GM12873 (cell line): ENCODE measurements around the gene COMT.

ENCODE experiments used
- TF ChIP-seq, protein P1 (sequence below): IDR thresholded peaks from 2 replicates; pipeline ENCODE4 v1.5.1; 2012; ENCODE audit warnings: low read depth, mild to moderate bottlenecking, moderate library complexity, low read length, control low read depth; ENCODE audit not compliant: insufficient read depth; ENCODE audit errors: missing control alignments

Gene COMT

DNA sequence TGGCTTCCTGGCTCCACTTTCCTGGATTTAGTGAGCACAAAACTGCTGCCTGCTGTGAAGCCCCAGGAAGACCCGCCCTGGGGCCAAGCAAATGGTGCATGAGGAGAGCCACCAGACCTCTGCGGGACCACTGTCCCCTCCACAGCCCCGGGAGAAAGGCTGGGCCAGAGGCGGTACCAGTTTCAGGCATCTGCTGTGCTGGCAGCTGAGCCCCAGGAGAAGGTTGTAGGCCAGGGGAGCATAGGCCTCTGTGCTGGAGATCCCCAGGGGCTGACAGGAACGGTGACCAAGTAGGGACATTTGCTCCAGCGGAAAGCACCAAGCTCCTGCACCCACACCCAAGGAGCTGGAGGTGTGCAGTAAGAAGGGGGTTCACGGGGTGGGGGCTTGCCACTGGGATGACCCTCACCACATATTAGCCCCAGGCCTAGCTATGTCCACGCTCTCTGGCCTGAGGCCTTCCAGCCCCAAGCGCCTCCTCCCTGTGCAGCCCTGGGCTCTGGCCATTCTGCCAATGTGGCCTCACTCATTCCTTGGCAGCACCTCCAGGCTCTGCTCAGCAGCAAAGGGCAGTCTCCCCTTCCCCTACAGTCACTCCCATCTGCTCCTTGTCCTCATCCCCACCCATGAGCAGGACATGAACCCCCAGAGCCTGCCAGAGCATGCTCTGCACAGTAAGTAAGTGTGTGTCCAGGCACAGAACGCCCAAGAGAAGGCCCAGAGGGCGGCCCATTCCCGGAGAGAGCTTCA lies 24.0 kb upstream of the COMT start:
- TF ChIP-seq, protein P1, sequence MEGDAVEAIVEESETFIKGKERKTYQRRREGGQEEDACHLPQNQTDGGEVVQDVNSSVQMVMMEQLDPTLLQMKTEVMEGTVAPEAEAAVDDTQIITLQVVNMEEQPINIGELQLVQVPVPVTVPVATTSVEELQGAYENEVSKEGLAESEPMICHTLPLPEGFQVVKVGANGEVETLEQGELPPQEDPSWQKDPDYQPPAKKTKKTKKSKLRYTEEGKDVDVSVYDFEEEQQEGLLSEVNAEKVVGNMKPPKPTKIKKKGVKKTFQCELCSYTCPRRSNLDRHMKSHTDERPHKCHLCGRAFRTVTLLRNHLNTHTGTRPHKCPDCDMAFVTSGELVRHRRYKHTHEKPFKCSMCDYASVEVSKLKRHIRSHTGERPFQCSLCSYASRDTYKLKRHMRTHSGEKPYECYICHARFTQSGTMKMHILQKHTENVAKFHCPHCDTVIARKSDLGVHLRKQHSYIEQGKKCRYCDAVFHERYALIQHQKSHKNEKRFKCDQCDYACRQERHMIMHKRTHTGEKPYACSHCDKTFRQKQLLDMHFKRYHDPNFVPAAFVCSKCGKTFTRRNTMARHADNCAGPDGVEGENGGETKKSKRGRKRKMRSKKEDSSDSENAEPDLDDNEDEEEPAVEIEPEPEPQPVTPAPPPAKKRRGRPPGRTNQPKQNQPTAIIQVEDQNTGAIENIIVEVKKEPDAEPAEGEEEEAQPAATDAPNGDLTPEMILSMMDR: no peak

DNA sequence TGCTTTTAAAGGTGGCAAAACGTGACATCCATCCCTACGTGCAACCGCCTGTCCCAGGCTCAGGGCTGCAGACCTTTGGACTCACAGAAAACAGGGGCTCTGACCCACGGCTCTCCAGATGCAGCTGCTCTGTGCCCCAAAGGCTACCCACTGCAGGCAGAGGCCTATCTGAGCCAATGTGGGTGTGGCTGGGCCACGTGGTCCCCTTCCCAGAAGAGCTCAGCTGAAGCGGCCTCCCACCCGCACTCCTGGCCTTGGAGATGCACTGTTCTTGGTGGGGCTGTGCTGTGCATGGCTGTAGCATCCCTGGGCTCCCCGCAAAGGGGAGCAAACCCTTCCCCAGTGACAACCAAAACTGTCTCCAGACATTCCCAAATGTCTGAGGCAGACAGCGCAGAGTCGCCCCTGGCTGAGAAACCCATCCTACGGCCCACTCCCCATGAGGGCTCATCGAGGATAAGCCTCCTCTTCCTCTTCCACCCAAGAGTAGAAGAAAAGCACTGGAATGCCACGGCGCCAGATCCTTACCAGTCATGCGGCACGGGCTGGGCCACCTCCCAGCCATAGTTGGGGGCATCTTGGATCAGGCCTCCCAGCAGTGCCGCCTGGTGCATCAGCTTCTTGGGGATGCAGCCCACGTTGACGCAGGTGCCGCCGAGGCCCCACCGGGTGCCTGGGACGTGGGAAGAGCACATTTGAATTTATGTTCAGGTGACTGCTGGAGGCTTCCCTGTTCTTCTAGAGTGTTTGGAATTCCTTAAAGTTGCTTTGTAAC lies 23.1 kb upstream of the COMT start:
- TF ChIP-seq, protein P1: no peak

DNA sequence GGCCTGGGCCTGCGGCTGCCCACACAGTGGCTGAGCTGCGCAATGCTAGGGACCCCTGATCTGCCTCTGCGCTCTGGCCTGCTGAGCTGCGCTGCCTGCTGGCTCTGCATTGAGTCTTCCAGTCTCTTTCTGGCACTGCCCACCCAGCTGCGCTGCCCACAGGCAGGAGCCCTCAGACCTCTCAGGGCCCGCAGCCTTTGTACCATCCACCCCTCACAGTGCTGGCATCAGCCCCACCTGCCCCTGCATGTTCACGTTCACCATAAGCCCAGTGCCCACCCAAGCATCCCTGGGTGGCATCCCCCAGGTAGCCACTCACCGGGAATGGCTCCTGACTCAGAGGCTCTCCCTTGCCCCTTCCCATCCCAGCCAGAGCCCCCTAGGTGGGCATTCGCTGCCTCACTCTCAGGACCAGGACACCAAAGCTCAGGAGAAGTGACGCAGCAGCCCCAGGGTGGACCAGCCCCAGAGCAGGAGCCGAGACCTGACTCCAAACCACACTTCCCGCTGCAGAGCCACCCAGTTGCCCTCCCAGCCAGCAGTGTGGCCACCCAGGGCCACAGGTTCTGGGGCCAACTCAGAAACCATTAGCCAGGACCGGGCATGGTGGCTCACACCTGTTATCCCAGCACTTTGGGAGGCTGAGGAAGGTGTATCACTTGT lies 21.7 kb upstream of the COMT start:
- TF ChIP-seq, protein P1: no peak

DNA sequence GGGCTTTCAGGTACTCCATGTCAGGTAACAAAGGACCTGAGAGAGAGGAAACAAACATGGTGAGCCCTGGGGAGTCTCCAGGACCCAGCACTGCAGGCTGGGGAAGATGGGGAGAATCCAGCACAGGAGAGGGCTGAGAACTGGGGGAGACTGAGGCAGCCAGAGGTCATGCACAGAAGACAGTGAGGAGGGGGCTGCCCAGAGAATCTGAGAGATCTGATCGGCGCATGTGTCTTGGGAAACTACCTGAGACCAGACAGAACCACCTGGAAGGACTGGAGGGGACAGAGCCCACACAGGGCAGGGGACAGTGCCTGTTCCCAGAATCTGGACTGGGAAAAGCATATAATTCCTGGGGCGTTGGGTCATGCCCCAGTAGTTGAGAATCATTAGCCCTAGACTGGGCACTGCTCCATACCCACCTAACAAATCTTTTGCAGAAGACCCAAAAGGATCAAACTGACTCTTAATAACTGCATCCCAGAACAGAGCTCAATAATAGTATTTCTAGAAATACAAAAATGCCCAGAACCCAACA lies 20.0 kb upstream of the COMT start:
- TF ChIP-seq, protein P1: no peak

DNA sequence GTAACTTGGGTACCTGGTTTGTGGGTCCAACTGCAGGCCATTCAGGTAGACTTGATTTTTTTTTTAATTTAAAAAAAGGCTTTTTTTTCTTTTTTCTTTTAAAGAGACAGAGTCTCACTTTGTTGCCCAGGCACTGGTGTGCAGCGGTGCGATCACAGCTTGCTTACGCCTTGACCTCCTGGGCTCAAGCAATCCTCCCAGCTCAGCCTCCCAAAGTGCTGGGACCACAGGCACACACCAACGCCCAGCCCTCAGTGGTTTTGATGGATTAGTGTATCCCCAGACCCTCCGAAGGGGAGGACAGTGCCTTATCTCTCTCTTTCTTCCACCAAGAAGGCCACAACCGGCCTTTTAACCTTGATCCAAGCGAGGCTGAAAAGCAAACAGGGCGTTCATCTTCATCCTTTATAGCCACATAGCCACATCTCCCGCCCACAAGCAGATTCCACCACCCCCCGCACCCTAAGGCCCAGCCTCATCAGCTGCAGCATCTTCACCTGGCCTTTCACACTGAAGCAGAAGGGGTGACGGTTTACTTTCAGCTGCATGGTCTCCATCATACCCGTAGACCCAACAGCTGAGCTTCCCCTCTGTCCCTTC lies 17.6 kb upstream of the COMT start:
- TF ChIP-seq, protein P1: no peak

DNA sequence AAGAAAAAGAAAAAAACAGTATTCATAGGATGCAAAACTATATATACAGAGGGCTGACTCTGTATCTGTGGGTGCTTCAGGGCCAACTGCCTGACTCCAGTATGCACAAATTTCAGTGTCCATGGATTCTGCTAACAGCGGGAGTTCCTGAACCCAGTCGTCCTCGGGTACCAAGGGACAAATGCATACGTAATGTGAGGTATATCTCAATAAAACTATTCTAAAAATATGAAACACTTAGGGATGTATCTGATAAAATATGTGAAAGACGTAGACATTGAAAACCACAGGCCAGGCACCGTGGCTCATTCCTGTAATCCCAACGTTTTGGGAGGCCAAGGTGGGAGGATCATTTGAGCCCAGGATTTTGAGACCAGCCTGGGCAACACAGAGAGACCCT lies 13.9 kb upstream of the COMT start:
- TF ChIP-seq, protein P1: no peak
